RWPE2 (cell line): ENCODE measurements around the gene TTC28.

ENCODE experiments used
- ATAC-seq: fragments of 200-7000 bp; cut with Tn5 transposase; 3 replicates; pipeline ENCODE4 v1.9.1; 2021; ENCODE audit warnings: low read depth
- DNase-seq: peaks from one replicate; pipeline ENCODE4 v3.0.0-alpha.2; 2020; ENCODE audit warnings: low spot score
- H3K27ac ChIP-seq: fragments of 450-650 bp; 2 replicates; pipeline ENCODE4 v1.5.1; 2017; ENCODE audit warnings: mild to moderate bottlenecking; ENCODE audit not compliant: poor library complexity, severe bottlenecking
- H3K27me3 ChIP-seq: fragments of 250-450 bp; sonication (Bioruptor Pico); 2 replicates; pipeline ENCODE4 v1.5.1; 2021; ENCODE audit warnings: mild to moderate bottlenecking, moderate library complexity; ENCODE audit not compliant: insufficient read depth, poor library complexity, severe bottlenecking
- H3K36me3 ChIP-seq: fragments of 250-450 bp; sonication (Bioruptor Pico); 2 replicates; pipeline ENCODE4 v1.5.1; 2020; ENCODE audit warnings: low read depth, mild to moderate bottlenecking, moderate library complexity
- H3K4me1 ChIP-seq: fragments of 250-450 bp; sonication (Bioruptor Pico); 2 replicates; pipeline ENCODE4 v1.5.1; 2021; ENCODE audit warnings: mild to moderate bottlenecking, moderate library complexity; ENCODE audit not compliant: insufficient read depth, poor library complexity, severe bottlenecking
- H3K4me3 ChIP-seq: fragments of 250-450 bp; sonication (Bioruptor Pico); 2 replicates; pipeline ENCODE4 v1.5.1; 2021; ENCODE audit warnings: mild to moderate bottlenecking, moderate library complexity; ENCODE audit not compliant: severe bottlenecking
- H3K9me3 ChIP-seq: fragments of 250-450 bp; sonication (Bioruptor Pico); 2 replicates; pipeline ENCODE4 v1.5.1; 2021; ENCODE audit warnings: mild to moderate bottlenecking, moderate library complexity; ENCODE audit not compliant: severe bottlenecking
- CTCF ChIP-seq: fragments of 450-650 bp; IDR thresholded peaks from one replicate; pipeline ENCODE4 v1.5.1; 2017; ENCODE audit warnings: mild to moderate bottlenecking, moderate library complexity; ENCODE audit not compliant: poor library complexity, severe bottlenecking

The TTC28 gene

GRCh38 chr22:28077166-28077565 lies 602.5 kb downstream of the TTC28 start:
- H3K36me3 ChIP-seq, result no peaks in the 10 kb centered on the region
- no peaks in the 10 kb centered on the region for H3K4me1 ChIP-seq
- H3K4me3 ChIP-seq, result no peak overlapping the region
- DNase-seq (no peak), ATAC-seq (no peak)
- TF ChIP-seq CTCF, result no peak
- no peak overlapping the region for H3K27ac ChIP-seq
- H3K9me3 ChIP-seq, result no peaks in the 10 kb centered on the region
- H3K27me3 ChIP-seq, result no peaks in the 10 kb centered on the region

GRCh38 chr22:28075358-28075981 lies 604.2 kb downstream of the TTC28 start:
- no peaks in the 10 kb centered on the region for H3K4me1 ChIP-seq
- no peak overlapping the region for H3K4me3 ChIP-seq
- H3K36me3 ChIP-seq, result no peaks in the 10 kb centered on the region
- H3K27ac ChIP-seq, result no peak overlapping the region
- no peak for DNase-seq
- no peaks in the 10 kb centered on the region for H3K9me3 ChIP-seq
- H3K27me3 ChIP-seq, result no peaks in the 10 kb centered on the region
- TF ChIP-seq CTCF, result no peak
- ATAC-seq, result peak; percentile 51; the same call in 1 of the 3 replicates

- Histone ChIP-seq H3K4me1 (no peaks in the 10 kb centered on the region), H3K27me3 (no peaks in the 10 kb centered on the region), H3K27ac (no peak overlapping the region), H3K4me3 (no peak overlapping the region), H3K9me3 (no peaks in the 10 kb centered on the region), H3K36me3 (no peaks in the 10 kb centered on the region)
- DNase-seq (no peak), ATAC-seq (no peak)
- TF ChIP-seq CTCF, result no peak
Observed at GRCh38 chr22:28074526-28074925, 605.1 kb downstream of the TTC28 start.

- TF ChIP-seq CTCF, result no peak
- no peak for ATAC-seq
- H3K27ac ChIP-seq, result no peak overlapping the region
- H3K36me3 ChIP-seq, result no peaks in the 10 kb centered on the region
- H3K4me3 ChIP-seq, result no peak overlapping the region
- DNase-seq, result no peak
- no peaks in the 10 kb centered on the region for H3K27me3 ChIP-seq
- no peaks in the 10 kb centered on the region for H3K4me1 ChIP-seq
- no peaks in the 10 kb centered on the region for H3K9me3 ChIP-seq
Observed at GRCh38 chr22:28072066-28072465, 607.6 kb downstream of the TTC28 start.

DNA sequence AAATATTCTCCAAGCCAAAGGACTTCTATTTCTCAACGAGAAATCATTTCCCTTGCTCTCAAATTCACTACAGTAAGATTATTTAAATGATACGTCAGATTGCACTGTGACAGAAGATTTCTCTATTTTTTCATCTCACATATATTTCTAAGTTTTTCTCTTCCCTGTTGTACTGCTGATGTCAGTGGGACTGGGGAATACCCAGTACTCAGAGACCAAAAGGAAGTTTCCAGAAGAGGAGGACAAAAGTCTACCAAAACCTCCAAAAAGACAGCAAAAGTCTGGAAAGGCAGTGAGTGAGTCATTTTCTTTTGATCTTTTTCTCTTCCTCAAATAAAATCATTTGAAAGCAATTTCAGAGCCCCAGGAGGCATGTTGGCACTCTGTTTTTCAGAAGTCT lies 610.8 kb downstream of the TTC28 start:
- DNase-seq, result no peak
- Histone ChIP-seq H3K4me1 (no peaks in the 10 kb centered on the region), H3K27ac (no peak overlapping the region), H3K27me3 (no peaks in the 10 kb centered on the region), H3K9me3 (no peaks in the 10 kb centered on the region), H3K4me3 (no peak overlapping the region), H3K36me3 (no peaks in the 10 kb centered on the region)
- no peak for ATAC-seq
- TF ChIP-seq CTCF, result no peak
